Measurements from ENCODE around the gene UBE2O. TPM values are rescaled to one million over a fixed set of nuclear protein-coding genes. Genes with fewer than 3 reads are reported as not detected.

The UBE2O gene
- total and polyA plus RNA-seq, 2 experiments from 2014 or later = 28.5 to 62.6 TPM

DNA sequence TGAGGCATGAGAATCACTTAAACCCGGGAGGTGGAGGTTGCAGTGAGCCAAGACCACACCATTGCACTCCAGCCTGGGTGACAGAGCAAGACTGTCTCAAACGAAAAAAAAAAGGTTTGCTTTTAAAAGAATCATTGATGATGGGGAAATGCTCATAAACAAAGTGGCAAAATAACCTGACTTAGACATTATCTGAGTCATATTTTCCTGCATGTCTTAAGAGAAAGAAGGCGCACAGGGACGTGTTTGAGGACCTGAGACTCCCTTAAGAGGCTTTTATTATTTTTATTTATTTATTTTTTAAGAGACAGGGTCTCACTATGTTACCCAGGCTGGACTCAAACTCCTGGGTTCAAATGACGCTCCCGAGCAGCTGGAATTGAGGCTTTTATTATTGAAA lies 93.6 kb downstream of the UBE2O start:
- Histone ChIP-seq H3K4me3 (no peak overlapping the region), H3K4me1 (ENCODE audit: low read depth) (peaks cover 5% of the 10 kb centered on the region), H3K36me3 (no peaks in the 10 kb centered on the region), H3K9me3 (ENCODE audit: low read depth) (no peaks in the 10 kb centered on the region), H3K27me3 (no peaks in the 10 kb centered on the region), H3K27ac (no peak overlapping the region)
- DNase-seq (ENCODE audit: low read depth in 1 of 2, low spot score in 1 of 2) = no peak
- TF ChIP-seq, protein P1, sequence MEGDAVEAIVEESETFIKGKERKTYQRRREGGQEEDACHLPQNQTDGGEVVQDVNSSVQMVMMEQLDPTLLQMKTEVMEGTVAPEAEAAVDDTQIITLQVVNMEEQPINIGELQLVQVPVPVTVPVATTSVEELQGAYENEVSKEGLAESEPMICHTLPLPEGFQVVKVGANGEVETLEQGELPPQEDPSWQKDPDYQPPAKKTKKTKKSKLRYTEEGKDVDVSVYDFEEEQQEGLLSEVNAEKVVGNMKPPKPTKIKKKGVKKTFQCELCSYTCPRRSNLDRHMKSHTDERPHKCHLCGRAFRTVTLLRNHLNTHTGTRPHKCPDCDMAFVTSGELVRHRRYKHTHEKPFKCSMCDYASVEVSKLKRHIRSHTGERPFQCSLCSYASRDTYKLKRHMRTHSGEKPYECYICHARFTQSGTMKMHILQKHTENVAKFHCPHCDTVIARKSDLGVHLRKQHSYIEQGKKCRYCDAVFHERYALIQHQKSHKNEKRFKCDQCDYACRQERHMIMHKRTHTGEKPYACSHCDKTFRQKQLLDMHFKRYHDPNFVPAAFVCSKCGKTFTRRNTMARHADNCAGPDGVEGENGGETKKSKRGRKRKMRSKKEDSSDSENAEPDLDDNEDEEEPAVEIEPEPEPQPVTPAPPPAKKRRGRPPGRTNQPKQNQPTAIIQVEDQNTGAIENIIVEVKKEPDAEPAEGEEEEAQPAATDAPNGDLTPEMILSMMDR (IDR thresholded peaks at IDR 0.05; ENCODE audit: low read depth, low read length) = no peak

DNA sequence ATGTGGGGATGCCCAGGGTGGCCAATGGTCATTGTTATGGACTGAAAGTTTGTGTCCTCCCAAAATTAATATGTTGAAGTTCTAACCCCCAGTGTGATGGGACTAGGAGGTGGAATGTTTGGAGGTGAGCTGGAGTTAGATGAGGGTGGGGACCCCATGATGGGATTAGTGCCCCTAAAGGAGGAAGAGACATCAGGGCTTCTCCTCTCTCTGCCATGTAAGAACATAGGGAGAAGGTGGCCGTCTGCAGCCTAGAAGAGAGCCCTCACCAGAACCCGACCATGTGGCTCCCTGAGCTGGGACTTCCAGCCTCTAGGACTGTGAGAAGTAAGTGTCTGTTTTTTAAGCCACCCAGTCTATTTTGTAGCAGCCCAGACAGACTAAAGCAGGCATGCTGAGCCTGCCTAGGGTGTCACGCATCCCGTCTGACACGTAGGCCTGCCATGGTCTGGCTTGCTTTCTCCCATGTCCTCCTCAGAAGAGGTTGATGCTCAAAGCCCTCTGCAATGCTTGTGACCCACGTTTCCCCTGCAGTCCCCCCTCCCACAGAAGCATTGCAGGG lies 95.3 kb downstream of the UBE2O start:
- H3K4me1 ChIP-seq (ENCODE audit: low read depth) = peaks cover 7% of the 10 kb centered on the region
- H3K27me3 ChIP-seq = no peaks in the 10 kb centered on the region
- TF ChIP-seq, protein P1 (IDR thresholded peaks at IDR 0.05; ENCODE audit: low read depth, low read length) = no peak
- H3K4me3 ChIP-seq = no peak overlapping the region
- no peak overlapping the region for H3K27ac ChIP-seq
- no peak for DNase-seq (ENCODE audit: low read depth in 1 of 2, low spot score in 1 of 2)
- H3K9me3 ChIP-seq (ENCODE audit: low read depth) = no peaks in the 10 kb centered on the region
- no peaks in the 10 kb centered on the region for H3K36me3 ChIP-seq

DNA sequence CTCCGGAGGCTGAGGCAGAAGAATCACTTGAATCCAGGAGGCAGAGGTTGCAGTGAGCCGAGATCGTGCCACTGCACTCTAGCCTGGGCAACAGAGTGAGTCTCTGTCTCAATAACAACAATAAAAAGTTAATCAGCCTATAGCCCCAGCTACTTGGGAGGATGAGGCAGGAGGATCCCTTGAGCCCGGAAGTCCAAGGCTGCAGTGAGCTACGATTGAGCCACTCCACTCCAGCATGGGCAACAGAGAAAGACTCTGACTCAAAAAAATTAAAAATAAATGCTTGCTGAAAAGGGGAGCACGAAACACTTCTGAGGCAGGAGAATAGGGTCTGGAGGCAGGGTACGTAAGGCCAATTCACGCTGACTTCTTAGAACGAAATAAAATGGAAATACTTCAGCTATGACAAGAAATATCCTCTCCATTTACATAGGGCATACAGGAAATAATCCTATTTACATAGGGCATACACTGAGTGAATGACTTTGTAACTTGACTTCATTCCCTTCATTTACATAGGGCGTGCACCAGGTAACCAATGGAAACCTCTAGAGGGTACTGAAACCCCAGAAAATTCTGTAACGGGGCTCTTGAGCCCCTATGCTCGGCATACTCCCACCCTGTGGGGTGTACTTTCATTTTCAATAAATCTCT lies 96.0 kb downstream of the UBE2O start:
- Histone ChIP-seq H3K27me3 (no peaks in the 10 kb centered on the region), H3K36me3 (no peaks in the 10 kb centered on the region), H3K4me1 (ENCODE audit: low read depth) (peaks cover 8% of the 10 kb centered on the region), H3K27ac (no peak overlapping the region), H3K4me3 (no peak overlapping the region), H3K9me3 (ENCODE audit: low read depth) (no peaks in the 10 kb centered on the region)
- TF ChIP-seq, protein P1 (IDR thresholded peaks at IDR 0.05; ENCODE audit: low read depth, low read length) = no peak
- no peak for DNase-seq (ENCODE audit: low read depth in 1 of 2, low spot score in 1 of 2)

DNA sequence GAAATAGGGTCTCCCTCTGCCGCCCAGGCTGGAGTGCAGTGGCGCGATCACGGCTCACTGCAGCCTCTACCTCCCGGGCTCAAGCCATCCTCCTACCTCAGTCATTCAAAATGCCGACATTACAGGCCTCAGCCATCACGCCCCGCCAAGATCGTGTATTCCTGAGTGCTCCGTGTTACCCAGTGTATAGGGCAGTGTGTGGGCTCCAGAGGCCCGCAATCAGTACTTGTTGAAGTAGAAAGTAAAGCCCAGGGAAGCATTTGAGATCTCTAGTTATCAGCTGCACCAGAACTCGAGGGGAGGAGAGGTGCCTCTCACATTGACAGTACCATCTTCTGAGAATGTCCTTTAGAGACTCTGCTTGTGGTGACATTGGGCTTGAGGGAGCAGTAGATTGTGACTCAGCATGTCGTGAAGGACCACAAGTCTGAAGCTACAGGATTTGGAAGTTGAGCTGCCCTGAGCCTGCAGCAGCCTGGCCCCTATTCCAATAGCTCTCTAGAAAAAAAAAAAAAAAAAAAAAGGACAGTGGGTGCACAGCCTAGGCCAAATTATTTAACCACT lies 98.1 kb downstream of the UBE2O start:
- DNase-seq (ENCODE audit: low read depth in 1 of 2, low spot score in 1 of 2) = peak in 1 of 2 donors; percentile 12
- Histone ChIP-seq H3K36me3 (no peaks in the 10 kb centered on the region), H3K27me3 (no peaks in the 10 kb centered on the region), H3K4me3 (peak overlapping the region; percentile 90), H3K27ac (no peak overlapping the region), H3K4me1 (ENCODE audit: low read depth) (peaks cover 14% of the 10 kb centered on the region), H3K9me3 (ENCODE audit: low read depth) (no peaks in the 10 kb centered on the region)
- TF ChIP-seq, protein P1 (IDR thresholded peaks at IDR 0.05; ENCODE audit: low read depth, low read length) = no peak

DNA sequence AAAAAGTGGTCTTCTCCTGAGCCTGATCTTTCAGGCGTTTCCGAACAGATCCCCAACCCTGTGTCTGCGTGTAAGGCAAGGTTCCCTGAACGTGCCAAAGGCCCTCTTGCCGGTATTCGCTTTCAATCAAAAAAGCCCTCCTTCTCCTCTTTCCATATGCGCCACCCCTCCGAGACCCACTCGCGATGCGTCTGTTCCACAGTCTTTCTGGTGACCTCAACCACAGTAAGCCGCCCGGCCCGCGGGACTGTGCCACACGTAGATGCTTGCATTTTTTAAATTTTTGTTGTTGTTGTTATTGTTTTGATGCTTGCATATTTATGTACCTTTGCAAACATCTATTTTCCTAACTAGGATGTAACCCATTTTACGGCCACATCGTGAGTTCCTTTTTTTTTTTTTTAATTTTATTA lies 98.6 kb downstream of the UBE2O start:
- no peaks in the 10 kb centered on the region for H3K9me3 ChIP-seq (ENCODE audit: low read depth)
- no peak for DNase-seq (ENCODE audit: low read depth in 1 of 2, low spot score in 1 of 2)
- H3K27me3 ChIP-seq = no peaks in the 10 kb centered on the region
- peak overlapping the region; percentile 99 for H3K27ac ChIP-seq
- peaks cover 14% of the 10 kb centered on the region for H3K4me1 ChIP-seq (ENCODE audit: low read depth)
- TF ChIP-seq, protein P1 (IDR thresholded peaks at IDR 0.05; ENCODE audit: low read depth, low read length) = no peak
- peak overlapping the region; percentile 90 for H3K4me3 ChIP-seq
- H3K36me3 ChIP-seq = no peaks in the 10 kb centered on the region
